ENCODE results near the gene CD274. TPM values are rescaled to one million over a fixed set of nuclear protein-coding genes. Genes with fewer than 3 reads are reported as not detected.
"Not testable (repeated sequence)": the region's sequence is repeated elsewhere in the genome, so short reads cannot be mapped to it uniquely, and the experiment has no call there.

CD274 gene
- total and polyA plus RNA-seq, 5 experiments from 2014 or later: 1.1 to 4.7 (median 3.9) TPM

DNA sequence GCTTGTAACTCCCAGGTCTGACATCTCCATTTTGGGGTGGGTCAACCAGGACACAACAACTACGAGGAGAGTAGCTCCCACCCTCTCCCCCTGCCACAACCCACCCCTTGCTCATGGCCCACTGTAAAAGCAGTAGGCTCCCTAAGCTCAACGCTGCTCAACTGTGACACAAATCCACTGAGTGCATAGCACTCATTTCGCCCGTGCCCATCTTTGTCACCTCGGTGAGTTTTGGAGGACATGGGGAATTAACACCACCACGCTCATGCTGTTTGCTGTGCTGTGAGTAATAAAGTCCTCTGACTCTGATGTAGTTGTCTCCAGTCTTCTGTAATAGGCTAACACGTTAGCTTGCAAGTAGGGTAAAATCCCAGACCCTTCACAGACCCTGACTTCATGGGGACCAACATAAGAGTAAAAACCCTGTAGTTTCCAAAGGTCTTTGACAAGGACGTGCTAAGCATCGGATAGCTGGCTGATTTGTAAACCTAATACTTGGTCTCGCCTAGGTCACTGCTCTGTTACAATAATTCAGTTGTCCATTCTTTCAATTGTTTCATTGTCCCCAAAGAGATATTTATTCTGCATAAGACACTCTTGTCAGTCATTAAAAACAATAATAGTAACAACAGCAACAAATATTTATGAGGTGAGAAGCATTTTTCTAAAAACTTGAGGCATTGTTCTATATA is 20.3 kb upstream of the CD274 start:
- ATAC-seq: no peak
- peaks cover 0 to 9% (median under 1%) of the 10 kb centered on the region in 4 donors for H3K4me1 Mint-ChIP-seq
- peak overlapping the region in 1 of 10 donors; percentile 20 for H3K27ac Mint-ChIP-seq
- POLR2A ChIA-PET: no interaction called here
- peaks cover 0 to 36% (median 22%) of the 10 kb centered on the region in 3 donors for H3K36me3 Mint-ChIP-seq
- no peaks in the 10 kb centered on the region for H3K27me3 Mint-ChIP-seq
- no peaks in the 10 kb centered on the region for H3K9me3 Mint-ChIP-seq
- no peak overlapping the region for H3K4me3 Mint-ChIP-seq
- no peak for DNase-seq

GRCh38 chr9:5430912-5431311 is 19.4 kb upstream of the CD274 start:
- no peak for DNase-seq
- H3K4me3 Mint-ChIP-seq: no peak overlapping the region
- H3K27ac Mint-ChIP-seq: peak overlapping the region in 1 of 10 donors; percentile 11
- no peaks in the 10 kb centered on the region for H3K27me3 Mint-ChIP-seq
- POLR2A ChIA-PET: no interaction called here
- peaks cover 0 to 2% (median 0%) of the 10 kb centered on the region in 9 donors for H3K9me3 Mint-ChIP-seq
- H3K36me3 Mint-ChIP-seq: peaks cover 5 to 44% (median 24%) of the 10 kb centered on the region in 3 donors
- peaks cover 2 to 10% (median 8%) of the 10 kb centered on the region in 4 donors for H3K4me1 Mint-ChIP-seq
- no peak for ATAC-seq

GRCh38 chr9:5432890-5433289 is 17.5 kb upstream of the CD274 start:
- H3K27ac Mint-ChIP-seq, DNase-seq, H3K27me3 Mint-ChIP-seq, ATAC-seq, POLR2A ChIA-PET, H3K4me3 Mint-ChIP-seq, H3K9me3 Mint-ChIP-seq: not testable (repeated sequence)
- Mint-ChIP-seq H3K4me1 (peaks cover 16 to 26% (median 23%) of the 10 kb centered on the region in 4 donors), H3K36me3 (peaks cover 5 to 48% (median 23%) of the 10 kb centered on the region in 3 donors)

DNA sequence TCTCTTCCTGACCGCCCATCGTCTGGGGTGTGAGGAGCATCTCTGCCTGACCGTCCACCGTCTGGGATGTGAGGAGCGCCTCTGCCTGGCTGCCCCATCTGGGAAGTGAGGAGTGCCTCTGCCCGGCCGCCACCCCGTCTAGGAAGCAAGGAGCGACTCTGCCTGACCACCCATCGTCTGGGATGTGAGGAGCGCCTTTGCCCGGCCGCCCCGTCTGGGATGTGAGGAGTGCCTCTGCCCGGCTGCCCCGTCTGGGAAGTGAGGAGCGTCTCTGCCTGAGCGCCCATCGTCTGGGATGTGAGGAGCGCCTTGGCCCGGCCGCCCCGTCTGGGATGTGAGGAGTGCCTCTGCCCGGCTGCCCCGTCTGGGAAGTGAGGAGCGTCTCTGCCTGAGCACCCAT is 17.0 kb upstream of the CD274 start:
- H3K27me3 Mint-ChIP-seq, H3K9me3 Mint-ChIP-seq, DNase-seq, POLR2A ChIA-PET, H3K27ac Mint-ChIP-seq, H3K4me3 Mint-ChIP-seq, ATAC-seq: not testable (repeated sequence)
- Mint-ChIP-seq H3K4me1 (peaks cover 17 to 30% (median 27%) of the 10 kb centered on the region in 4 donors), H3K36me3 (peaks cover 5 to 47% (median 23%) of the 10 kb centered on the region in 3 donors)

GRCh38 chr9:5433841-5434810 is 16.2 kb upstream of the CD274 start:
- DNase-seq, ATAC-seq, H3K9me3 Mint-ChIP-seq, H3K27me3 Mint-ChIP-seq, POLR2A ChIA-PET, H3K4me3 Mint-ChIP-seq, H3K27ac Mint-ChIP-seq: not testable (repeated sequence)
- H3K4me1 Mint-ChIP-seq: peaks cover 19 to 37% (median 34%) of the 10 kb centered on the region in 4 donors
- H3K36me3 Mint-ChIP-seq: peaks cover 5 to 47% (median 23%) of the 10 kb centered on the region in 3 donors

- Mint-ChIP-seq H3K4me1 (peaks cover 19 to 37% (median 35%) of the 10 kb centered on the region in 4 donors), H3K4me3 (peak overlapping the region in 6 of 10 donors; percentile 57 to 96 (median 95)), H3K9me3 (peaks cover 0 to 2% (median 0%) of the 10 kb centered on the region in 9 donors), H3K27me3 (no peaks in the 10 kb centered on the region), H3K27ac (peak overlapping the region in 4 of 10 donors; percentile 23 to 99 (median 95)), H3K36me3 (peaks cover 5 to 34% (median 17%) of the 10 kb centered on the region in 3 donors)
- ATAC-seq: no peak
- POLR2A ChIA-PET: interaction anchor here (0.8 kb wide), 1 partner anchor 14 kb away, joined by 4 read pairs; the partner anchor contains the start of gene CD274
- DNase-seq: no peak
Measured at GRCh38 chr9:5435912-5436311, 14.4 kb upstream of the CD274 start.

GRCh38 chr9:5436441-5436840 is 13.9 kb upstream of the CD274 start:
- DNase-seq: no peak
- Mint-ChIP-seq H3K36me3 (peaks cover 5 to 30% (median 15%) of the 10 kb centered on the region in 3 donors), H3K27me3 (no peaks in the 10 kb centered on the region), H3K27ac (peak overlapping the region; percentile 25 to 100 (median 98)), H3K4me3 (peak overlapping the region; percentile 83 to 98 (median 95)), H3K4me1 (peaks cover 17 to 37% (median 35%) of the 10 kb centered on the region in 4 donors), H3K9me3 (peaks cover 0 to 2% (median 0%) of the 10 kb centered on the region in 9 donors)
- no peak for ATAC-seq
- POLR2A ChIA-PET: interaction anchor here (0.6 to 2.3 kb wide), 6 partner anchors 14 to 760 kb away, joined by 3 to 16 read pairs (median 4); partner anchors contain the start of genes CD274, RCL1 and RIC1

GRCh38 chr9:5437254-5438216 is 12.8 kb upstream of the CD274 start, which contains the start of gene PLGRKT:
PLGRKT (minus strand) TSS chr9:5437925; CDS start chr9:5431977, 5,948 bp downstream.
- peaks cover 5 to 25% (median 9%) of the 10 kb centered on the region in 3 donors for H3K36me3 Mint-ChIP-seq
- DNase-seq (peak; percentile 74 to 94 (median 88)), ATAC-seq (peak; percentile 95 to 96)
- peaks cover 17 to 39% (median 35%) of the 10 kb centered on the region in 4 donors for H3K4me1 Mint-ChIP-seq
- H3K9me3 Mint-ChIP-seq: peaks cover 0 to 2% (median 0%) of the 10 kb centered on the region in 9 donors
- H3K27me3 Mint-ChIP-seq: no peaks in the 10 kb centered on the region
- peak within 1 kb of the TSS; percentile 94 to 100 (median 98) for H3K27ac Mint-ChIP-seq
- H3K4me3 Mint-ChIP-seq: peak within 1 kb of the TSS; percentile 83 to 98 (median 95)
- POLR2A ChIA-PET: interaction anchor here (0.6 to 3.7 kb wide), 16 partner anchors 9 to 761 kb away, joined by 3 to 36 read pairs (median 4); partner anchors contain the start of genes AK3, CD274, JAK2 and RCL1

GRCh38 chr9:5438301-5439162 is 11.8 kb upstream of the CD274 start:
- Mint-ChIP-seq H3K4me3 (peak overlapping the region; percentile 83 to 98 (median 95)), H3K36me3 (peaks cover 5 to 20% (median 6%) of the 10 kb centered on the region in 3 donors), H3K9me3 (peaks cover 0 to 2% (median 0%) of the 10 kb centered on the region in 9 donors), H3K27me3 (no peaks in the 10 kb centered on the region), H3K4me1 (peaks cover 15 to 39% (median 35%) of the 10 kb centered on the region in 4 donors), H3K27ac (peak overlapping the region; percentile 94 to 100 (median 98))
- ATAC-seq (peak; percentile 12 to 45), DNase-seq (peak in 5 of 10 donors; percentile 15 to 47 (median 39))
- POLR2A ChIA-PET: interaction anchor here (0.7 to 3.7 kb wide), 13 partner anchors 10 to 698 kb away, joined by 3 to 36 read pairs (median 5); partner anchors contain the start of genes AK3, CD274, JAK2 and RIC1

DNA sequence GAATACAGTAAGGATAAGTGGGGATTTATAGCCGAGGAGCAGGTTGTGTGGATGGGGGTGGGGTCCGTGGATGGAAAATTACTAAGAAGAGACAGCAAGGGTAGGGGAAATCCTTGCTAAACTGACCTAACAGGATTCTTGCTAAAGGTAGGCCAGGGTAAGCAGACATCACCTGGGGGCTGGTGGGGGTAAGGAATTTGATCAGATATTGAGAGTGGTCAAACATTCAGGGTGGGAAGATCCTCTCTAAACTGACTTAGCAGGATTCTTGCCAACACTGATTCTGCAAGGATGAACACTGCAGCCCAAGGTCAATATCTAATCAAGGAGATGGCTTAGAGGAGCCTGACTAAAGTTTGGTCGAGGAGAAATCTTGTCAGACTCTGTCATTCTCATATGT is 9.9 kb upstream of the CD274 start:
- ATAC-seq (no peak), DNase-seq (no peak)
- Mint-ChIP-seq H3K27ac (peak overlapping the region in 1 of 10 donors; percentile 48), H3K27me3 (no peaks in the 10 kb centered on the region), H3K9me3 (no peaks in the 10 kb centered on the region), H3K36me3 (peaks cover 1 to 12% (median 2%) of the 10 kb centered on the region in 3 donors), H3K4me1 (peaks cover 13 to 36% (median 33%) of the 10 kb centered on the region in 4 donors), H3K4me3 (no peak overlapping the region)
- POLR2A ChIA-PET: interaction anchor here (0.6 to 3.7 kb wide), 2 partner anchors 9 to 507 kb away, joined by 3 to 36 read pairs; partner anchors contain the start of gene CD274

Measured in naive thymus-derived CD8-positive, alpha-beta T cell (primary cell).